Fibroblast of villous mesenchyme (primary cell): ENCODE measurements around the gene WDR26. TPM values are rescaled to one million over a fixed set of nuclear protein-coding genes. Genes with fewer than 3 reads are reported as not detected.

ENCODE experiments used
- DNase-seq: peaks from one replicate; pipeline ENCODE4 v3.0.0-alpha.2; 2010; ENCODE audit warnings: low read depth
- H3K4me3 ChIP-seq: 2 replicates; pipeline ENCODE4 v1.5.1; 2011; ENCODE audit warnings: low read depth, mild to moderate bottlenecking, low read length
- total RNA-seq: library from RNA; depleted of rRNA; stranded (reverse); fragments of >200 nt; gene quantifications from 2 replicates; pipeline ENCODE4 v1.2.3, GENCODE V29; 2012
- TF ChIP-seq, protein P1 (sequence below): IDR thresholded peaks from 2 replicates; pipeline ENCODE4 v1.5.1; 2012; ENCODE audit warnings: low read depth, mild to moderate bottlenecking, low read length; ENCODE audit not compliant: insufficient read depth

Gene WDR26
- total RNA-seq, 1 donor: 86.4 TPM

- DNase-seq: no peak
- TF ChIP-seq, protein P1, sequence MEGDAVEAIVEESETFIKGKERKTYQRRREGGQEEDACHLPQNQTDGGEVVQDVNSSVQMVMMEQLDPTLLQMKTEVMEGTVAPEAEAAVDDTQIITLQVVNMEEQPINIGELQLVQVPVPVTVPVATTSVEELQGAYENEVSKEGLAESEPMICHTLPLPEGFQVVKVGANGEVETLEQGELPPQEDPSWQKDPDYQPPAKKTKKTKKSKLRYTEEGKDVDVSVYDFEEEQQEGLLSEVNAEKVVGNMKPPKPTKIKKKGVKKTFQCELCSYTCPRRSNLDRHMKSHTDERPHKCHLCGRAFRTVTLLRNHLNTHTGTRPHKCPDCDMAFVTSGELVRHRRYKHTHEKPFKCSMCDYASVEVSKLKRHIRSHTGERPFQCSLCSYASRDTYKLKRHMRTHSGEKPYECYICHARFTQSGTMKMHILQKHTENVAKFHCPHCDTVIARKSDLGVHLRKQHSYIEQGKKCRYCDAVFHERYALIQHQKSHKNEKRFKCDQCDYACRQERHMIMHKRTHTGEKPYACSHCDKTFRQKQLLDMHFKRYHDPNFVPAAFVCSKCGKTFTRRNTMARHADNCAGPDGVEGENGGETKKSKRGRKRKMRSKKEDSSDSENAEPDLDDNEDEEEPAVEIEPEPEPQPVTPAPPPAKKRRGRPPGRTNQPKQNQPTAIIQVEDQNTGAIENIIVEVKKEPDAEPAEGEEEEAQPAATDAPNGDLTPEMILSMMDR: no peak
- no peak overlapping the region for H3K4me3 ChIP-seq
Observed at GRCh38 chr1:224411766-224412165, 22.8 kb downstream of the WDR26 start.

- TF ChIP-seq, protein P1: no peak
- H3K4me3 ChIP-seq: no peak overlapping the region
- no peak for DNase-seq
Observed at GRCh38 chr1:224408294-224408590, 26.4 kb downstream of the WDR26 start.

- TF ChIP-seq, protein P1: no peak
- DNase-seq: no peak
- no peak overlapping the region for H3K4me3 ChIP-seq
Observed at GRCh38 chr1:224407571-224408293, 26.9 kb downstream of the WDR26 start.

DNA sequence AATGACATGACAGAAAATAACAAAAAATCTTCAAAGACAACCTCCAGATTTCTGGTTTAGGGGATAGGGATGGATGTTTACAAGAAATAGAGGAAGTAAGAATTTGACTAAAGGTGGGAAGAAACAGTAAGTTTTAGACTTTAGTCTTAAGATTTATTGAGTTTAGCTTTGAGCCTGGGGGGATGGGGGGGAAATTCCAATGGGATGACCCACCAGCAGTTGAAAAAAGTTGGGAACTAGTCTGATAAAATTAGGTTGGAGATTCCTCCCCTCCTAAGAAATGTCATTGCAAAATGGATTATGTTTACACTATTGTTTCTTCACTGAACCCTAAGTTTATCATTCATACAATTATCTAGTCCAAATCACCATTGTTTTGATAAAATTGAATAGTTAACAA is 28.4 kb downstream of the WDR26 start:
- no peak for DNase-seq
- H3K4me3 ChIP-seq: no peak overlapping the region
- TF ChIP-seq, protein P1: no peak

DNA sequence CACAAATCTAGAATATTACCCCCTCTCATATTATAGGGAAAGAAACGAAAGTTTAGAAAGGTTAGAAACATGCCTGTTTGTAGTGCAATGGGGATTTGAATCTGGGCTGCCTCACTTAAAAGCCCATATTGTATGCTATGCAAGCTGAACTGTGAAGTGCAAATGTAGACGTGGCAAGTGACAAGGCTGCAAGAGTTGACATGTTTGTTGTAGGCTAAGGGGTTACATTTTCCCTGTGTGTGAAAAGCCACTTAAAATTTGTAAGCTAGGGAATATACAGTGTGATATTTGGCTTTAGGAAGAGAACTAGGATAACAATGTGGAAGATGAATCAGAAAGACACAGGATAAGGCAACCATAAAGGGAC is 29.0 kb downstream of the WDR26 start:
- TF ChIP-seq, protein P1: no peak
- no peak overlapping the region for H3K4me3 ChIP-seq
- no peak for DNase-seq

GRCh38 chr1:224404916-224405603 is 29.5 kb downstream of the WDR26 start:
- H3K4me3 ChIP-seq: no peak overlapping the region
- TF ChIP-seq, protein P1: no peak
- no peak for DNase-seq
